ENCODE data around the gene CCDC81.

DNA sequence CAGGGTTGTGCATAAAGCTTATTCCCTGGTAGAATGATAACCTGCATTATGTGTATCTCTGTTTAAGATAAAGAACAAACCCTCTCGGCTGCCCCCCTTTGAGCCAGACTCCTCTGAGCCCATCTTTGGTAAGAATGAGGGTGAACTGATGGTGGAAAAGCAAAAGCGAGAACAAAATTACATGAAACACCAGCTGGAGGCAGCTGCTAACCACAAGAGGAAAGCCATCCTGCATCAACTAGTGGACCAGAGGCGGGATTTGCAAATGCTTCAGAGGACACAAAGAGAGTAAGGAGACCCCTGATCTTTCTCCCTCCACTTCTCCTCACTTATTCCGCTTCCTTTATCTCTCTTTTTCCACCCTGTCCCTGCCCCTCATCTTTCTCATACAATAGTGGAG, 40.3 kb downstream of the CCDC81 start:
- TF ChIP-seq POLR2A (IDR thresholded peaks at IDR 0.05), result no peak
- TF ChIP-seq, protein P1, sequence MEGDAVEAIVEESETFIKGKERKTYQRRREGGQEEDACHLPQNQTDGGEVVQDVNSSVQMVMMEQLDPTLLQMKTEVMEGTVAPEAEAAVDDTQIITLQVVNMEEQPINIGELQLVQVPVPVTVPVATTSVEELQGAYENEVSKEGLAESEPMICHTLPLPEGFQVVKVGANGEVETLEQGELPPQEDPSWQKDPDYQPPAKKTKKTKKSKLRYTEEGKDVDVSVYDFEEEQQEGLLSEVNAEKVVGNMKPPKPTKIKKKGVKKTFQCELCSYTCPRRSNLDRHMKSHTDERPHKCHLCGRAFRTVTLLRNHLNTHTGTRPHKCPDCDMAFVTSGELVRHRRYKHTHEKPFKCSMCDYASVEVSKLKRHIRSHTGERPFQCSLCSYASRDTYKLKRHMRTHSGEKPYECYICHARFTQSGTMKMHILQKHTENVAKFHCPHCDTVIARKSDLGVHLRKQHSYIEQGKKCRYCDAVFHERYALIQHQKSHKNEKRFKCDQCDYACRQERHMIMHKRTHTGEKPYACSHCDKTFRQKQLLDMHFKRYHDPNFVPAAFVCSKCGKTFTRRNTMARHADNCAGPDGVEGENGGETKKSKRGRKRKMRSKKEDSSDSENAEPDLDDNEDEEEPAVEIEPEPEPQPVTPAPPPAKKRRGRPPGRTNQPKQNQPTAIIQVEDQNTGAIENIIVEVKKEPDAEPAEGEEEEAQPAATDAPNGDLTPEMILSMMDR (IDR thresholded peaks at IDR 0.05), result no peak
- no peak for TF ChIP-seq EP300 (IDR thresholded peaks at IDR 0.05)
- TF ChIP-seq POLR2AphosphoS5 (IDR thresholded peaks at IDR 0.05), result no peak
